HG02938 (cell line): ENCODE measurements around the gene ZBBX.

Experiments used
- ATAC-seq: cut with Tn5 transposase; IDR thresholded peaks from one replicate; pipeline ENCODE4 v1.9.1; 2021; ENCODE audit warnings: mild to moderate bottlenecking, moderate library complexity; ENCODE audit not compliant: unreplicated experiment

ZBBX gene

DNA sequence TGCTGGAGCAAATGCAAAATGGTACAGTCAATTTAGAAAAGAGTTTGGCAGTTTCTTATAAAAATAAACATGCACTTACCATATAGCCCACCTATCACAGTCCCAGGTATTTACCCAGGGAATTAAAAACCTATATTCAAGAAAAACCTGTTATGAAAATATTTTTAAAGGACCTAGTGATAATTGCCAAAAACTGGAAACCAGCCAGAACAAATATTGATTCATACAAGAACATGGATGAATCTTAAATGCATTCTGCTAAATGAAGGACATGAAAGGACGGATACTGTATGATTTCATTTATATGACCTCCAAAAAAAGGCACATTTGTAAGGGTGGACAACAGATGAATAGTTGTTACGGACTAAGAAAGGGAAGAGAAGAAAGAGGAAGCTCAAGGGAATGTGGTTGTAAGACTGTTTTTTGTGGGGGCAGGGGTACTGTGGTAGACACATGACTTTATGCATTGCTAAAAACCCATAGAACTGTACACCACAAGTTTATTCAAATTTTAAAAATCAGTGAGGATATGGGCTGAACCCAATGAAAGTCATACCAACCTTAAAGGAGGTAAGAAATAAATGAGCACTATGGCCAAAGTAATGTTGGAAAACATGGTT lies 61.0 kb downstream of the ZBBX start:
- no peak for ATAC-seq

DNA sequence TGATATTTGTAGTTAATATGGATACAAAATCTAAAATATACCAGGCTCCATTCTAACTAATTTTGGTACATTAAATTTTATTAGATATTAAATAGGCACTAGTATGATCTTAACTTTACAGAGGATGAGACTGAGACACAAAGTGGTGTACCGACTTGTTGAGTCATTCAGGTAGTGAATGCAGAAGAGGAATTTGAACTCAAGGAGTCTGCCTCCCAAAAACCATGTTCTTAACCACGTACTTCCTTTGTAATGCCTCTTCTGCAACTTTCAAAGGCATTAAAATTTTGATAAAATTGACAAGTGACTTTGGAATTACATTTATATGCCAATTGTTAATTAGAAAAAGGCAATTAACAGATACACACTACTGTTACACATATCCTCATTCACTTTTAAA lies 61.8 kb downstream of the ZBBX start:
- no peak for ATAC-seq

DNA sequence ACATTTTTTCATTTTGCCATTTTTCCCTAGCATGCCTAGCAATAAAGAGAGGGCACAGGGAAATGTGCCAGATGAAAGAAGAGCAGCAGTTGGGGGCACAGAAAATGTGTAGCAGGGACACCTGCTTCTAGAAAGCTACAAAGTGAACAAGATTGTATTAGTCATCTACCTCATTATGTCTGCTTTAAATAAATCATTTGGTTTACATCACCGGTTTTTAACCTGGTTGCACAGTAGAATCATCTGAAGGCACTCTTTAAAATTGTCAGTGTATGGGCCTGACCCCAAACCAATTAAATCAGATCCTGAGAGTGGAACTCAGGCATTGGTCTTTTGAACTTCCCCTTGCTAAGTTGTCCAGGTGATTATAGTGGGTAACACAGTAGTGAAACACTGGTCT lies 73.8 kb downstream of the ZBBX start:
- ATAC-seq, result no peak

DNA sequence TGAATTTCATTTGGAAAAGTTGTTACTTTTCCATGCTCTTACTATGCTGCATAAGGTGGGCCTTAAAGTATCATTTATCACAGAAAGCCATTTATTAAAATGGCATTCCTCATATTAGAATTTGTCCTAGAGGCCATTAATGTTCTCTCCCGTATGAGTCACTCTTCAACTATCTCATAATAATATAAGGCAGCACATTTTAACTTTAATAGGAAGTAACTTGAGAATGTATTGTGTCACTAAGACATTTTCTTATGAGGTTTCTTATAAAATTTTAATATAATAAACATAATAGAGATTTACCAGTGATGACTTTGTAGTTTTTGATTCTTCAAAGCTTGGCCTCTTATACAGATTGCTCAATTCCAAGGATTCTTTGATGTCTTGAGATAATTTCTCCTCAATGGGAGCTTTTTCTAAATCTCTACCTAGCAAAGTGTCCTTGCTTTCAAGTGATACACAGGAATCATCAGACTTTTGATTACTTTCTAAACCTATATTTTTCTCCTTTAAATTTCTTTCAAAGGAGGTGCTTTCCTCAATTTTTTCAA lies 74.7 kb downstream of the ZBBX start:
- ATAC-seq, result no peak

DNA sequence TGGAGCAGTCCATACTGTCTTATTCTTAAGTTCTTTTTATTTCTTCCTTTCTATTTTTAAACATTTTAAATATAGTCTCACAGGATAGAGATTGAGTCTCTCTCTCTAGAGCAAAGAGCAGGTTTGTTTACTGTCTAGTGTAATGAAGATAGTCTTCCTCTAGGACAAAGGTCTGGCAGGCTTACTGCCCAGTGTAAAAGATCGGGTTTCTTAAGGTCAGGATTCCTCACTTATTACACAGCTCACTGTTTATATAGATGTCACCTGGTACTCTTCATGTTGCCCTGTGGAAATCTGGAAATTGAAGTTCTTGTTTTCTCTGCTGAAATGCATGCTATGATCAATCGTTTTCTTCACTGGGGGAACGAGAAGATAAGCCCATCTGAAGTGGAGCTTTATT lies 76.0 kb downstream of the ZBBX start:
- no peak for ATAC-seq

DNA sequence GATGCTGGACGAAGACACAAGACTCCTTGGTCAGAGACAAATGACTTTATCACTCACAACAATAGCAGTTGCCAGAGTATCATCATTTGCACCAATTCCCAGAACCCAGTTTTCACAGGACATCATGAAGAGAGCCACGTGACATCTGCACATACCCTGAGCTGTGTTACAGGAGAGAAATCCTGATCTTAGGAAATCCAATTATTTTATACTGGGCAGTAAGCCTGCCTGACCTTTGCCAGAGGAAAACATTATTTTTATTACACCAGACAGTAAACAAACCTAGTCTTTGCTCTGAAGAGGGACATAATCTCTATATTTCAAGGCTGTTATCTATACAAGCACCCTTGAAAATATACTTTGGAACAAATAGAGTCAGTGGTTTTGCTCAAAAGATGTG lies 77.4 kb downstream of the ZBBX start:
- ATAC-seq, result no peak

DNA sequence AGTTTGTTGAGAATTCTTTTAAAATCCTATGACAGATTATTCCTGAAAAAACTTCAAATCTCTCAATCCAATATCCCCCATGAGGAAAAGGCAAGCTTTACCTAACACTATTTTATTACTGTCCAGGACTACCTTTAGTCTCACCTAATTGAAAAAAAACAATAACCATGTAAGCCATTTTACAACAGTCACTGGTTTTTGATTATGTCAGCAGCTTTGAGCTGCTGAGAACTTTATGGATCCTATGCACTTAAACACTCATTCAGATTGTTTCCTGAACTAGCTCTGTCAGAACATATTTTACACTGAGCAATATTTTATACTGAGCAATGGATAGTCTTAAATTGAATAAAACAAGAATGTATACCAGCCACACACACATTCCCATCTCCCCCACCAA lies 79.9 kb downstream of the ZBBX start:
- no peak for ATAC-seq

DNA sequence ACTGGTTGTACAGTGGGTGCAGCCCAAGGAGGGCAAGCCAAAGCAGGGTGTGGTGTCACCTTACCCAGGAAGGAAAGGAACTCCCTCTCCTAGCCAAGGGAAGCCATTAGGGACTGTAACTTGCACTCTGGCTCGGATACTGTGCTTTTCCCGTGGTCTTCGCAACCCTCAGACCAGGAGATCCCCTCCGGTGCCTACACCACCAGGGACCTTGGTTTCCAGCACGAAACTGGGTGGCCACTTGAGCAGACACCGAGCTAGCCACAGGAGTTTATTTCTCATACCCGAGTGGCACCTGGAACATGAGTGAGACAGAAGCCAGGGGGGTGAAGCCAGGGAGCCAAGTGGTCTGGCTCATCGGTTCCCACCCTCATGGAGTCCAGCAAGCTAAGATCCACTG lies 90.7 kb downstream of the ZBBX start:
- no peak for ATAC-seq

DNA sequence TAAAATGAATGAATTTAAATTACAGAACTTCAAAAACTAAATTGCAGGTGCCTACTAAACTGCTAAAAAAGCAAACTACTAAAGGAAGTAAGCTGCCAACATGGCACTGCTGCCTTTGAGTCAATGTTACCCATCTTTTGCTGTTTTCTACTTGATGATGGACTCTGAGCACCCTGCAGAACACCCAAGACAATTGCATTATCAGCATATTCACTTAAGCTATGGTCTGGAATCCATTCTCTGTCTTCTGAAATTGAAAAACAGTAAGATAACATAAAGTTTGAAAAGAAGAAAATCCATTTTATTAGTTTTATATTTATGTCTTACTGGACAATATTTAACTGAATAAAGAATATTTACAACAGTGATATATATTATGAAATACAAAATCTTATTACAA lies 91.4 kb downstream of the ZBBX start:
- ATAC-seq, result no peak

DNA sequence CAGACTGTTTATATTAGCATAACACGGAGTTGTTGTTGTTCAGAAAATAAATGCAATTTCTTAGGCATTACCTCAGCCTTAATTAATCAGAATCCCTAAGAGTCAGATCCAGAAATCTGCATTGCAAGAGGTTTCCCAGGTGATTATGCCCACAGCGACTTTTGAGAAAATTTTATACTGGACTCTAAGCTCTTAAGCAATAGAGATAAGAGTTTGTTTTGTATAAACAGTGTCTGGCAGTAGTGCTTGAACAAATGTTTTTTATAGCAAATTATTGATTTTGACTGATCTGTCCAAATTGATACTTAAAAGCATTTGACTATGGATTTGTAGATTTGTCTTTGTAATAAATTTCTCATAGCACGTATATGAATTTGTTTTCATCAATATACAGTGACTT lies 92.8 kb downstream of the ZBBX start:
- no peak for ATAC-seq

DNA sequence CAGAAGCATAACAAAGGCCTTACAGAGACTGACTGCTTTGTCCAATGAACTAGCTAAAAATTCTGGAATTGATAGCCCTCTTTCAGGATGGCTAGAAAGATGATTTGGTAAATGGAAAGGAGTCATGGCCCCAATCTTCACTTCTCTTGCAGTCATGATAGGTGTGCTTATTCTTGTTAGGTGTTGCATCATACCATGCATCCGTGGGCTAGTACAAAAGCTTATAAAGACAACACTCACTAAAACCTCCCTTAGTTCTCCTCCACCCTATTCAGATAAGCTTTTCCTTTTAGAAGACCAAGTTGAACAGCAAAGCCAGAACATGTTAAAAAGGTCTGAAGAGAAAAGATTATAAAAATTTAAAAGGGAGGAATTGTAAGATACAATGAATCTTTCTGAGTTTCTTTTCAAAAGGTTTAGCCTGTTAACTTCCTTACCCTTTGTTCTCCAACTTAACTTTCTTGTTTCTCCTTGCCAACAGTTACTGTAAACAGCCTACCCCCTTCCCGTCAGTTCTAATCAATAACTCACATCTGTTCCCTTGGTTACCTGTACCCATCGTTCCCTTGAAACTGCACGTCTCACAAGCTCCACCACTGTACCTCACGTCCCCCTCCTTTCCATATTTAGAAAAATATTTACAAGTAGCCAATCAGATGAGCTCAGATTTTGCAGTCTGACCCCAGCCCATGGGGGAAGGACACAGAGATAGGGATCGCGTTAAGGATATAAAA lies 105.8 kb downstream of the ZBBX start:
- ATAC-seq, result no peak

DNA sequence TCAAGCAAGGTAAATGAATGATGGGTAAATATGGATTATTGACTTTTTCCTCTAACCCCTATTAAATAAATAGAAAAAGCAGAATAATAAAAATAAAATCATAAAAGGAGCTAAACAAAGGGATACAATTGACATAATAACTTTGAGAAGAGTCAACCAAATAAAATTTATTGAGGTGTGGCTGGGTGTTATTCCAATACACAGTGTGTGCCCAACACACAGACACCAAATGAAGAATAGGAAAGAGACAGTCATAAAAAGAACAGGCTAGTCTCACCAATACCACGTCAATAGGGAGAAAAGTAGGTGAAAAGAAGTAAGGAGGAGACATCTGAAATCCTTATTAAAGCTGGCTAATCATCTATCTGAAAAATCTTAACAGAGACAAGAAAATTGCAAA lies 127.1 kb downstream of the ZBBX start:
- no peak for ATAC-seq

DNA sequence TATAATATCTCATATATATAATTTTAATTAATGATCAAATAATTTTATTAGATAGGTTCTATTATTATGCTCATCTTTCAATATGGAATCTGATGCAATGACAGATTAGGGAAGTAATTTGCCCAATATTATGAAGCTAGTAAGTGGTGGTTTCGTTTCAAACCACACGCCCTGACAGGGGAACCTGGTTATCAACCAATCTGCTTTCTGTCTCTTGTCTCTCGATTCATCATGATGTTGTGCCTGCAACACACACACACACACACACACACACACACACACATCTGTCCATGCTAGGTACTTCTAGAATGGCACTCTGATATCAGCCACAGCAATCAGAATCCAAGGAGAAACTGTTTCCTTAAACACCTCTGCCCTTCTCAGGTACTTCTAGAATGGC lies 128.4 kb downstream of the ZBBX start:
- no peak for ATAC-seq

DNA sequence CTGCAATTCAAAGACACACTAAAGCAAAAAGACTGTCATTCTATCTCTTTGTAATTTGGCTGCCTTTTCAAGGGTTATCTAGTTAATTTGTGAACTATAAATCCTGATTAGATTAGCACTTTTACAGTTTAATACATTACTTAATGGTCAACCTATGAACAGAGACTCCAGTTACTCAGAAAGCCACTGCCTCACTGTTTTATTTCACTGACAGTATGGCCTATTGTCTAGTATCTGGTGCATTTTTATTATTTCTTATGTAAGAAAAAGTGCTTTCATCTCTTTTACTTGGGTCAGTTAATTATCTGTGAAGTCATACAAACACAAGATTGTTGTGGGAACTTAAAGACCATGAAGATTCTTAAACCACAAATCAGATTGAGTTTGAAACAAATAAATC lies 133.8 kb downstream of the ZBBX start:
- ATAC-seq, result no peak

DNA sequence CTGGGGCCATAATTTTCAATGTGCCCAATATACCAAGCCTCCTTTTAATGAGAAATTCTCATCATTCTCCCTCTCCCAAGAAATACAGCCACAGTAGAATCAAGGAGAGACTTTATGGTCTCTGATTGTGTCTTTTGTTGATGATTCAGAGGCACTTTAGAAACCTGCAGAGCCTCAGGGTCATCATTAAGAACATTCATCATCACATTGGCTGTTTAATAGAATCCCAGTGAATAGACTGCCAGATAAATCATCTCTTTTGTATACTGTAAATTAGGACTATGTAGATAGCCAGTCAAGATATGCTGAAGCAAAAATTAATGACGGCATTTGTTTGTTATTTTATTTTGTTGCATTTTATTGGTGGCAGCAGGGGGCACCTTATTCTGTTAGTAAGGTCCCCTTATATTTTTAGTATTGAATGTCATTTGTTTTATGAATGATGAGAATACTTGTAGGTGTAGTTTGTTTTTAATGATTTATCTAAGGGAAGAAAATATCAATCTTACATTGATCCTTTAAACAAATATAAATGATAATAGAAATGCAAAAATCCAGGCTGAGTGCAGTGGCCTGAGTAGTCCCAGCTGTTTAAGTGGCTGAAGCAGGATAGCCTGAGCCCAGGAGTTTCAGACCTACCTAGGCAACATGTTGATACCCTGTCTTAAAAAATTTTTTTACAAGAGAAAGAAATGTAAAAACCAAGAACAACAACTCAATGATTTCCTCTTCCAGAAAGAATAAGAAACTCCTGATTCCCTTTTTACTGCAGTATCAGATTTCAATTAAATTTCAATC lies 138.8 kb downstream of the ZBBX start:
- no peak for ATAC-seq

DNA sequence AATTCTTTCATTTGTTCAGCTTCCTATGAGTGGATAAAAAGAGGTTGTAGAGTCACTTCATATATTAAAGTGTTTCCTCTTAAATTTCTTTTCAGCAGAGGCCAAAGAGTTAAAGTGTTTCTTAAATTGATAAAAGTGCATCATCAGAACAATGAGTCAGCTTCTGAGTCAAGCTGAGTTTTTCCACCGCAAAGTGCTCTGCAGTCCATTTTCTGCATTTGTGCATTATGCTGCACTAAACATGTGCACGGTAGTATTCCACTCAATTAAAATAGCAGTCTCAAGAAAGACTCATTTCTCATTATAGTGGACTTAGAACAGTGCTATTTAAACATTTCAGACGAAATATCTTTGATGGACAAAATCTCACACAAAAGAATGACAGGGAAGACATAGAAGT lies 152.0 kb downstream of the ZBBX start:
- no peak for ATAC-seq

DNA sequence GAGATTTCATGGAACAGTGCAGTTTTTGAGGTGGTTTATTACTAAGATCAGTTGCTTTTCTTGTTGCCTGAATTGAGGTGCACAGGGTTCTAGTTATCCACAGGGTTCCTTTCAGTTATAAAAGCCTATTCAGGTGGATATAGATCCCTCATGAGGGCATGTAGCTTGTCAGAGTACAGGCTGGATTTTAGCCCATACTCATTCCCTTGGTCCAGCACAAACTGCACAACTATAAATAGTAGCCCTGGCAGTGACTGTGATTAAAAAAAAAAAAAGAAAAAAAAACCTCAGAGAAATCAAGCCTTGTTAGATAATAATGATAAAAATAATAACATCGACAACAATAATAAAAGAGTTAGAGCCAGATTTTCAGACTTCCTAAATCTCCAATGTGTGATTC lies 154.3 kb downstream of the ZBBX start:
- ATAC-seq, result no peak

DNA sequence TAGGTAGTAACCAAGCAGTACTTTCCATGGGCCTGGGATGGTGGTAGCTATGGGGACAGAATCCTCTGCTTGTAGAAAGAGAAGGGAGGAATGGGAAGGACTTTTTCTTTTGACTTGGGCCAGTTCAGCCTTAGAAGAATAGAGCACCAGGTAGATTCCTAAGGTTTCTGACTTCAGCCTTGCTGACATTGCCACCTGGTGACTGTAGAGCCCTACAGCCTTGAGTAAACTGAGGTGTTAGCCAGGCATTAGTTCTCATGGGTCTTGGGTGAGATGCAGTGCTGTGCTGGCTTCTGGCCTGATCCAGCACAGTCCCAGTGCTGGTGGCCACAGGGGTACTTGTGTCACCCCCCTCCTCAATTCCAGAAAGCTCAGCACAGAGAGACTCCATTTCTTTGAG lies 171.1 kb downstream of the ZBBX start:
- ATAC-seq, result no peak

DNA sequence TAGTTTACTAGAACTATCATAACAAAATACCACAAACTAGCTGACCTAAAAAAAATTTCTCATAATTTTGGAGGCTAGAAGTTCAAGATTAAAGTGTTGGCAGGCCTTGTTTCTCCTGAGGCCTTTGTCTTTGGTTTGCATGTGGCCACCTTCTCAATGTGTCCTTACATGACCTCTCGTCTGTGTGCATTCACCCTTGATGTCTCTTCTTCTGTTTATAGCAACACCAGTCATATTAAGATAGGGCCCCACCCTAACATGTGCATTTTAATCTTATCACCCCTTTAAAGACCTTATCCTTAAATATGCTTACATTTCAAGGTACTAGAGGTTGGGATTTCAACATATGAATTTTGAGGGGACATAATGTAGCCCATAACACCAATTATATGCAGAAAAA lies 177.0 kb downstream of the ZBBX start:
- no peak for ATAC-seq

DNA sequence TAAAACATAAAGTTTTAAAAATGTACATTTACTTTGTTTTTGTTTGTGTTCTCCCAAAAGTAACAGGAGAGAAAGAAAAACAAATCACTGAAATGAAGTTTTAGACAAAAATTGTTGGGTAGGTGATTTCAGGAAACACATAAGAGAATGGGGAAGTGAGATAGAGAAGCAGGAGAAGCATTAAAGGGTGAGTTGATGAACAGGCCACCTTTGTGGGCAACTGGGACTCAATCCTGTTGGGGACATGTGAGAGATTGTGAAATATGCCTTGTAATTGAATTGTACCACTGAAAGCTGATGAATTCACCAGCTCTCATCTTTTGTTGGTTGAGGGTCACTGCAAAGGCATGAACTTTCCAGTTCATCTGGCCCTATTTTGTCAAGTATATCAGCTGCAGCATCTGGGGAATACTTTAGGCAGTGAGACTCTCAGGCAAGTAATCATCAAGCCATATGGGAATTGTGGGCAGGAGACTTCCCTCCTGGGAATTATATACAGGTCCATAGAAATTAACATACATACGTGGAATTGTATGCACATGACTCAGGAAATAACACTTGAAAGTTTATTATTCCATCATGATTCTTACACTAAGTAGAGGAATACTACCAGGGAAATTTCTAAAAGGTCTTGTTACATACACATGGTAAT lies 181.0 kb downstream of the ZBBX start:
- ATAC-seq, result no peak
